RPMI7951 (cell line): ENCODE measurements around the gene PLEKHG1. TPM values are rescaled to one million over a fixed set of nuclear protein-coding genes. Genes with fewer than 3 reads are reported as not detected.

Experiments
- DNase-seq: peaks from one replicate; pipeline ENCODE4 v3.0.0-alpha.2; 2012; ENCODE audit warnings: low read depth
- total RNA-seq: library from RNA; depleted of rRNA; stranded (reverse); fragments of >200 nt; shearing (Covaris generic); gene quantifications from 2 replicates; pipeline ENCODE4 v1.2.3, GENCODE V29; 2014

PLEKHG1 gene
- total RNA-seq, 1 experiment from 2014 or later = 0.12 TPM

DNA sequence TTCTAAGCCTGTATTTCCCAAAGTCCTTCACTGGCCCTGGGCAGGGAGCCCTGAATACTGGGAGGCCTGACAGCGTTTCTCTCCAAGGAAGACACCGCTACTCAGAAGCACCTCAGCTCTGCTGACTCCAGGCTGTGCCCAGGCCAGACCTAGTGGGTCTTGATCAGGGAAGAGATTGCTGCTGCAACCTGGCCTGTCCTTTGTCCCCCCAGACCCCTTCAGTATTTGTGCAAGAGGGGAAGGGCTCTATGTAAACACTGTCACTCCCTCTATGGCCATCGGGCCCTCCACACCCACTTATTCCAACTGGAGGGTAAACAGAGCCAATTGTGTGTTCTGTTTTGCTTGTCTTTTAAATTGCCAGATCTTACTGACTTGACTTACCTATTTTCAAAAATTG lies 20.6 kb downstream of the PLEKHG1 start:
- DNase-seq = no peak

DNA sequence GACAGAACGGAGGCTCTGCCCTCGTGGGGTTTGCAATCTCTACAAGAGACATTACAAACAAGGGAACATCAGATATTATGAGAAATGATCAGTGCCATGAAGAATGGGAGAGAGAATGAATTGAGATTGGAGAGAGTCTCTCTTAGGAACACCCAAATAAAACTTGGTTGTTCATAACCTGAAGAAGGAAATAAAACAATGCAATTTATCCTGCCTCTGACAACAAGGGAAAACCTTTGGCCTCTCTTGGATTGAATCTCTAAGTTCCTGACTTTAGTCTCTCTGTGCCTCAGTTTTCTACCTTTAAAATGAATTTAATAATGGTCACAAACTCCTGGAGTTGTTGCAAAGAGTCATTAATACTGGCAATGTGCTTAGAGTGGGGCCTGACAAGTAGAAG lies 21.1 kb downstream of the PLEKHG1 start:
- DNase-seq = no peak

DNA sequence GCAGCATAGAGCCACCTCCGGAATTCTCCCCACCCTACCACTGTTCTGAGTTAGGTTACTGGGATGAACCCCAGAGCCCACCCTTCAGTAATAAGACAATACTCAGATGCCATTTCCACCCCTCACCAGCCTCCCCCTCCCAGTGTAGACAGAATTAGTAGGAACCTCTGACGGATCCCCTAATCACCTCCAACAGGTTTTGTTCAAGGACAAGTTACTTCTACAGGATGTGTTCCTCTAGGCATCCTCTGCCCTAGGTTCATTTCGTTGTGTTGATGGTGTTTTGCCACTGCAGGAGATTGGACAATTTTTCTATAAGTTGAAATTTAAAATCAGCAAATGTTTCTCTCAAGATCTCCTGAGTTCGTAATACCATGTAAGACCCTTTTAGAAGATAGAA lies 22.8 kb downstream of the PLEKHG1 start:
- no peak for DNase-seq

DNA sequence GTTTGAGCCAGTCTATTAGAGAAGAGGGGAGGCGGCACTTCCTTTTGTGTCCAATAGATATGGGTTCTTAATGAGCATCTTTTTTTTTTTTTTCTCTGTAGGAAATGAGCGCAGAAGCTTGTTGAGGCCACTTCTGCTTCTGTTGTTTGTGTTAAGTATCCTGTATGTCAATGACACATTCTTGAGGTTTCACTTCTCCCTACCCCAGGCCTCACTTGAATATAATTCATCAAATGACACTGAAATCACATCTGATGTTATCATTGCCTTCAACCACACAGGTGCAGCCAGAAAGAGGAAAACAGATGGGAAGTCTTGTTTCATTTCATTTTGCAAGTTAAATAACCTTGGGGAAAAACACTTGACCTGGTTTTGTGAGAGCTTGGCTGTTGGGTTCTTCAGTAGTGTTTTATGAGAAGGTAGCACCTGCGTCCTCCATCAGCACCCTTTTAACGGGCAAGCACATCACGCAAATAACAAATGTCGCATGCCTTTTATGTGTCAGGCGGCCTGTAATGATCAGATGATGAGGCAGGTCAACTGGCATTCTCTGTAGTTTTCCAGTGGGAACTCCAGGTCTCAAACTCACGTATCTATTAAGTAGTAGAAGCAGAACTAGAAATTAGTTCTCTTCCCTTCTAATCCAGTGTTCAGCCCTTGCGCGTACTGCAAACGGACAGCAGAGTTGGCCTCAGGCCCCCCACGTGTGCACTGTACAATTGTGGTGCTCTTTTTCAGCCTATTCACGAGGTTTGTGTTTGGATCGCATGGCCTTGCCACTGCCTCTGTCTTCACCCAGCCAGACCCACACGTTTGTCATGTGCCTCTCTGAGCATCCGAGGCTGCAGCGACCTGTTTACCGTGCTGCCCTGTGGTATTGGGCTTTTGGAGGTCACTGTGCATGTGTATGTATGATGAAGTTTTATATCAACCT lies 23.5 kb downstream of the PLEKHG1 start:
- DNase-seq = no peak

DNA sequence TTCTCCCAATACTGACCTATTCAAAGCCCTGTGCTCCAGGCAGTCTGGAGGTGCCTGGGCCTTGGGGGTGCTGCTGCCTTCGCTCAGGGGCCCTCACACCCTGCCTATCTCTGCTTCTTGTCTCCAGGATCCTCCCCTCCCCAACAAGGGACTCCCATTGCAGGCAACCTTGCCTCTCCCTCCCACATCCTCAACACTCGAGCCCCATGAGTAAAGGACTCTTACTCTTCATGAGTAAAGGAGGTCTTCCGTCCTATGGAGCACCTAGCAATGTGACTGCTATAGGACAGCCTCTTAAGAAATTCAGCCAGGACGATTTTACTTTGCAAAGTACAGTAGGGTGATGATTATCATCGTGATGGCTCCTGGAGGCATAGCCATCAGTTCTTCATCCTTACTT lies 24.5 kb downstream of the PLEKHG1 start:
- no peak for DNase-seq

DNA sequence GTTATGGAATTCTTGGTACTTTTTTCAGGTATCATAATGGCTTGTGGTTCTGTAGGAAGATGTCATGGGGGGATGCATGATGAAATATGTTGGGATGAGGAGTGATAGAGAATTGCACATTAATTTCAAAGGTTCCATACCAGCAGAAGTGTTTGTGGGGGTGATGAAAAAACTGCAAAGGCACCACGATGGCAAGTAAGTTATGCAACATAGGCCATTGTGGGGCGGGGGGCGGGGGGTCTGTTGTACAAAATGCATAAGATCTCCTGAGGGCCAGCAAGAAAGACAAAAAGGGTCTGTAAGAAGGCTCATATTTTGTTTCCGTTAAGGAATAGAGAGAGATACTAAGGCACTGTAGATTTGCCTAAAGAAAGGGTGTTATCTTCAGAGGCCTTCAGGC lies 26.2 kb downstream of the PLEKHG1 start:
- DNase-seq = no peak

DNA sequence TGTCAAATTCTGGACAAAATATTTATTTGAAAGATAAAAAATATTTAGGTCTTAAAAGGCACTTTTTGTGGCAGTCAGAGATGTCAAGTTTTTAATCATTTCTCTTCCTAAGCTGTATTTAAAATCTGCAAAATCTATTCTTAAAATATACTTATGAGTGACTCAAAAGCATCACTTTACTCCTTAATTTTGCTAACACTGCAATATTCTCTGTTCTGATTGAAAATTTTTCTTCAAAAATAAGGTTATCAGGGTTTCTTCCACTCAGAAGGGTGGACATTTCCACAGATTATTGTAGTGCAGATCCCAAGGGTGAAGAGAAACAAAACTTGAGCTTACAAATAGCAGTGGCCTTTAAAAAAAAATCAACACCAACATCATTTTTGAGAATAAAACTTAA lies 27.5 kb downstream of the PLEKHG1 start:
- no peak for DNase-seq

DNA sequence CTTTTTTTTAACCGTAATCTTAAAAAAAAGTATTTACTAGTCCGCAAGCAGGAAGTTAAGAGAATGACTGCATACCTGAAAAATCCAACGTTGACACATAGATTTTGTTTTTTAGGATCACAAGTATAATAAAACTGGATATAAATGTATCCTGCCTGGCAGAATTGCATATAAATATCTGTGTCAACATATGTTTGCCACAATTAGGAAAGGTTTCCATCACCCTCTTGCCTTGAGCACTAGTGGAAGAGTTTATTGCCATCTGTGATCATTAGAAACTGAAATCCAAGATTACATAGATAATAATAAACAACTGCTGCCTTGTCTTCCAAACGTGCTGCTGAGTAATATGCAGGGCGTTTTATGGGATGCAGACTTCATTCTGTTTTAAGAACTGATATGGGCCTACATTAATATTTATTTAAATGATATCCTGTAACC lies 27.9 kb downstream of the PLEKHG1 start:
- DNase-seq = no peak

DNA sequence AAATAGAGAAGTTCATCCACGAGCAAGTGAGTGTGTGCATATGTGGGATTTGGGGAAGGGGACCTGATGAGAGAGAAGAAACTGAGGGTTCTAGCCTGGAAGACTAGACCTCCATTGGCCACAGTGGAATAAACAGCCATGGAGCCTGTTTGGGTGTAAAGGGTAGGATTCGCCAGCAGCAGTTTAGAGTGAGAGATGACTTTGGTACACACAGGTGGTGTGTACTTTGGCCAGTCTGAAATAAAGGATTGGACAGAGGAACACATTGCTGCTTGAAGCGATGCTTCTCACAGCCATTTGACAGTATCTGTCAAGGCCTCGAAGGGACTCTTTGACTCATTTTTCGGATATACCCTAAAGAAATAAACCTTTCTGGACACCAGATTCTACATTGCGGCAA lies 29.2 kb downstream of the PLEKHG1 start:
- no peak for DNase-seq

DNA sequence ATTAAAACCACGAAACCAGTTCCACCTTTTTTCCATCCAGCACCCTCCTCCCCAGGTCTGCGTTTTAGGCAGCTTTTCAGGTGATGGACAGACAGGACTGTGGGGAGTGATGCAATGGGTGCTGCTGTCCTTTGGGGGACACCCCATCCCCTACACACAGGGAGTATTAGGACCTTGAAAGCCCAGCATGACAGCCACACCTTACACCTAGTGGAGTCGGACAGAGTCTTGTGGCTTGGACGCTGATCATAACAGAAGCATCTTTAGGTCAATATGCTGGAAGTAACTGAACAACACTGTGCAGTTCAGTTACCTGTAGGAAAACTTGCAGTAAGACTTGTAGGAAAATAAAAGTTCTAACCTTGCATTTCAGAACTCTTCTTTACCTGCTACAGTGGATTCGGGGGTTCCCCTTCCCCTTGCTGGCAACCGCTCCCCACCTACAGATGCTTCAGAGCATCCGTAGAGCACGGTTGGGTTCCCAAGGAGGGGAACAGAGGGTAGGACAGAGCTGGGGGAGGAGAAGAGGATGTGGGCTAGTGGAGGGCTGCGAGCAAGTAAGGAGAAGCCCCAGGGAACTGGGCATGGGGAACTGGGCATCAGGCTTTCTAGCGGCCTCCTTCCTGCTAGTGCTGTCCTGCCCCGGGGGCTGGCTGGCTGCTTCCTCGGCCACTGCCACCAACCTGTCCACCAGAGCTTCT lies 31.7 kb downstream of the PLEKHG1 start:
- no peak for DNase-seq

DNA sequence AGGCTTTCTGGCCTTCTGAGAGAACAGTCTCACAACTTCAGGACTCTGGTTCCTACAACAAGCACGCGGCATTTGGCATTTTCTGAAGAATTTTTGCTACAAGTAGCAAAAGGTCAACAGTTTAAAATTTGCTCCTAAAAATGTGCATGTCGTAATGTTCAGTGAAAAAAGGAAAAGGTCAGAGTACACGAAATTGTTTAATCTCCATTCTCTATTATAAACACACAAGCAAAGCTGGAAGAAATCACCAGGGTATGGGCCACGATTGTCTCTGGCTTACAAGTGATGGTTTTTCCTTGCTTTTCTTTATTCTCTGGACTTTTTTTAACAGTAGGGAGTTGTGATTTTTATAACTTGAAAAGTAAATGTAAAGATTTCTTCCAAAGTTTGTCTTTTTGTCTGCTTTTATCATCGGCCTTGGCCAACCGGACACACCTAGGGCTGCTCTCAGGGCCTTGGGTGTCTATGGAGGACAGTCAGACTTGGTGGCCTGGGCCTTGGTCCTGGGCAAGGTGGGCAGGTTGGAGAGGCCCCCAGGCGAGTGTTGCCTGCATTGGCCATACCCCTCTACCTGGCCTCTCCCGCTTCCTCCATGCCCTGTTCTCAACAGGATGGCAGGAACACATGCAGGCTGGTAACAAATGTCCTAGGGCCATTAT lies 32.4 kb downstream of the PLEKHG1 start:
- DNase-seq = no peak

DNA sequence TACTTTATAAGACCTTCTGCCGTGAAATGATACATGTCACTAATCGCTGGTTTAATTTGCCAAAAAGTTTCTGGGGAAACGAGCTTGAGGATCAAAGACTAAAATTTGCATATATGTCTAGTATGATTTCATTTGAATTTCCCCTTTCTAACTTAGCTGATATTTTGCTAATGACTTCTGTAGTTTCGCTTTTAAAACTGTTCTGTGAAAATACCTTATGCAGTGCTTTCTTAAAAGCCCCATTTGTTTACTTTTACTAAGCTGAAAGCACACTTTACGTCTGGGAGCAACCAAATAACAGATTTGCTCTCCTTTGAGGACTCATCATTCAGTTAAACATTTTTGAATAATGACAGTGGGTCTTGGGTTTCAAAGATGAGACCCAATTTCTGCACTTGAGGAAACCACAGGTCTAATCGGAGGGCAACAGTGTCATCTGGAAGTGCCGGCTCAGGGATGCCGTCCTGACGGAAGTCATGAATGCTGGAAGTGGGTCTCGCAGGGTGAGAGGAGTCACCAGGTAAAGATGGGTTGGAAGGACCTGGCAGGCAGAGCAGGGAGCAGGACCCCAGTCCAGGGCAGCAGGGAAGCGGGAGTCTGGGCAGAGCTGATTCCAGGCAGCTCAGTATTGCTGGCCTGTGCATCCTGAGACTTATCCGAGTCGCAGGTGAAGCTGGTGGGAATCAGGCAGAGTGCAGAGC lies 33.2 kb downstream of the PLEKHG1 start:
- DNase-seq = no peak

DNA sequence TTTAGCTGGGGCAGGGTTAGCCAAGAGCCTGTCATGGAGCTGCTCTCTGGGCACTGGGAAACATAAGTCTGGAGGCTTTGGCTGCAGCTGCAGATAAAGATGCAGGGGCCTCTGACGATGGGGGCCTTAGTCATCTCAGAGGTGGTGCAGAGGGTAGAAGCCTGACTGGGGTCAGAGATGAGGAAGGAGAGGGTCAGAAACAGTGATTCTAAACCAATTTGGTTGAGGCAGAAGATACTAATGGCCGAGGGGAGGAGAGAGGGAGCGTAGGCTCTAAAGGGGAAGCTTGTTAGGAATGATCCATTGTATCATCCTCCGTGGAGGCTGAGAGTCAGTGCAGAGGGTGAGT lies 33.8 kb downstream of the PLEKHG1 start:
- no peak for DNase-seq

DNA sequence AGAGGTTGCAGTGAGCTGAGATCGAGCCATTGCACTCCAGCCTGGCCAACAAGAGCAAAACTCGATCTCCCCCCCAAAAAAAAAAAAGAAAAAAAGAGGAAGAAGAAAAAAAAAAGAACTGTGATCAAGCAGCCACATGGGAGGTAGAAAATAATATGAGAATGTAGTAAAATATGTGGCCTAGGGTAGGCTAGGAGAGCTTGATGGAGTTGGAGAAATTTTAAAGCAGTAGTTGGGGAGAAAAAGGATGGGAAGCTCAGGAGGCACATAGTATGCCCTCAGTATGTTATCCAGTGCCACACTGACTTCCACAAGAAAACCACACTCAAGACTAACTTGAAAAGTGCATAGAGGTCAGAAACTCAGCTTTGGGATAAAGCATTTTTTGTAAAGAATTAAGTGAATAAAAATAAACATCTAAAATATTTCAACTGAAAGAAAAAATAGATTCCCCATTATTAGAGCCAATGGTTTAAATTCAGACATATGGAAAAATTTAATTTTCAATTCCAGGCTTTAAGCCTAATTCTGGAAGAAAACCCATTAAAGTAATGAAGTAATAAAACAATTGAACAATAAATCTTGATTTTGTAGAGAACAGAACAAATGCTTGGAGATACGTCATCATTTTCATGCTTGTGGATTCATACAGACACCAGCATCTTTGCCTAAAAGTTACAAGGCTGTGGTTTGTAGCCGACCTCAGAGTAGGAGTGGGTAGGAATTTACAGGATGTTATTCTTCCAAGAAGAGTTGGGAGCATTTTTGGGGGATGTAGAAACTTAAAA lies 34.7 kb downstream of the PLEKHG1 start:
- DNase-seq = no peak

DNA sequence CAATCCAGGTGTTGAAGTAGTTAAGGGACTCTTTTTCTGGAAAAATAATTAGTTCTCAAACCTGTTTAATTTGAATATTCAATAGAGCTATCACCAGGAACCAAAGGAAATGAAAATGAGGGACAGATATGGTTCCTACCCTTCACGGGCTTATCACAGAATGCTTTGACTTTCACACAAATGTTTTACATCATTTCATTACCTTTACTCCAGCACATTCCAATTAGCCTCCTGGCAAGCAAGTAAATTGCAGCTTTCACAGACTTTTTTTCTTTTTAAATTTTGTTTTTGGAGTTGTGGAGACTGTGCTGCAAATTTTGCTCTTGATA lies 35.2 kb downstream of the PLEKHG1 start:
- no peak for DNase-seq

DNA sequence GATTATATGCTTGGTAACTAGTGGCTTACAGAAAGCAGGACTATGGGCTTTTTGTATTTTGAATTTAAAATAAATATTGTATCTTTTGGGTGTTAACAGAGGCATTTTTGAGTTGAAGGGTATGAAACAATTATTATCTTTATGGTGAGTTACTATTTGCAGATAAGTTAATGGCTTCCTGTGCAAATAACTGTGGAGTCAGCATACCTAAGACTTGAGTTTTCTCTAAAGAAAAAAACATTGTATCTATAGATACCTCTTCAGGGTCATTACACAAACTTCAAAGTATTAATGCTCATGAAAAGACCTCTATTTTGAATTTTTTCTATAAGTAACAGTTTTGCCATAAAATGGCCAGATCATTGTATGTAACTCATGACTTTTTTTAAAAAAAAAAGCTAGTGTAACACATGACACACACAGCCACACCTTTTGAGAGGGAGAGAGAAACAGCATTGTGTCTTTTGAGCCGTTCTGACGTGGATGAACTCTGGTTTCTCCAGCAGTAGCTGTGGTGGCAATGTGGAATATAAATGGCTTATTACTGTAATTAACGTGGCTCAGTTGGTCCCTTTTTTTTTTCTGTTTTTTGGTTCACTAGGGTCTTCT lies 36.3 kb downstream of the PLEKHG1 start:
- no peak for DNase-seq

DNA sequence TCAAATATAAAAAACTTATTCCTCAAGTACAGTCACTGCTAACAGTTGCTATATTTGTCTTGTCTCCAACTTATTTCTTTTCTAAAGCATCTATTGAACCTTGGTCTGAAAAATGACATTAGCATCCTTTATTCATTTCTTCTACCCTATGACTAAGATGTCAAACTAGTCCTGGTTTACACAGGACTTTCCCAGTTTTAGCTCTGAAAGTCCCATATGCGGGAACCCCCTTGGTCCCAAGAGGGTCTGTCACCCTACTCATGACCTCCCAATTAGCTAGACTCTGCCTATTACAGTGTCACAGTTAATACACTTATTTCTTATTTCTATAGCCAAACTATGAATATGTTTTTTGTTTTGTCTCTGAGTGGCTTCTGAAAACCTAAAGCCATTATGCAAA lies 37.1 kb downstream of the PLEKHG1 start:
- no peak for DNase-seq

DNA sequence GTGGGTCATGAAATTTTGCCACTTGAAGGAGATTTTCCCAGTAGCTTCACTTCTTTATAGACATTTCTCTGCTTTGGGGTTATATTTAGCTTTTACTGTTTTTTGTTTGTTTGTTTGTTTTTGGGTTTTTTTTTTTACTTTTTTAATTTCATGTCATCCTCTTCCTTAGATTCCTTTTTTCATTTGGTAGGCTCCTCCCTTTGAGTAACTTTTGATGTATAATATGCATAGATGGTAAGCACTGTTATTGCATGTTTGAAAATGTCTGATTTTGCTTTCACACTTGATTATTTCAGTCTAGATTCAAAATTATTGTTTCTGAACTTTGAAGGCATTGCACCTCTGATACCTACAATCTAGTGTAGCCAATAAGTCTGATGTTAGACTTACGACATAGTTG lies 37.6 kb downstream of the PLEKHG1 start:
- no peak for DNase-seq

DNA sequence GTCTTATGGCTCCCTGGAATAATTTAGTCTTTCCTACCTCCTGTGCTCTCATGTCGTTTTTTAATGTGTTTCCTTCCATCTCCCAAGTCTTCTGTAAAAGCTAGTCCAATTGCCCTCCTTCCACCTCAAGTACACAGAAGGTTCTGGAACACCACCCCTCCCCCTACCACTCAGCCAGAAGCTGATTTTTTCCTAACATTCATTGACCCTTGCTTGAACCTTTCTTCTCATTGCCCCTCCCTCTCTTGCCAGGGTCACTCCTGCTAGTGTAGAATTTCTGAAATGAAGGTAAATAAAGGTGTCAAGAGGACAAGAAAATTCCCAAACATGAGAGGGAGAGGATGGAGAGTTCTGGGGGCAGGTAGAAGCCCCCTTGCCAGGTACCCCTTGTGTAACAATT lies 38.6 kb downstream of the PLEKHG1 start:
- DNase-seq = no peak

DNA sequence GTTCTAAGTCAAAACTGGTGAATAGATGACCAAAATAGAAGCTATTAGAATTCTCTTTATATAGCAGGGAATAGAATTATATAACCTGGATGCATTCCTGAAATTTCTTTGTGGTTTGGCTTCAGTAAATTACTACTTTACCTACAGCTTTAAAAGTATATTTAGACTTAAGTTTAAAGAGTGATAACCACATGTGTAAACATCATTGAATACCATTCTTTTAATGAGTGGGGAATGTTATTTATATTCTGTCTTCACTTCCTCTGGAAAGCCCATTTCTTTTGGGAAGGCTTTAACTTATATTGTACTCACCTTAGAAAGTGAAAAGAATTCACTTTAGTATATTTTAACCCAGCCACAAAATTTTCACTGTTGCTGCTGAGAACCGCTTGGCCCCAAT lies 39.1 kb downstream of the PLEKHG1 start:
- no peak for DNase-seq

DNA sequence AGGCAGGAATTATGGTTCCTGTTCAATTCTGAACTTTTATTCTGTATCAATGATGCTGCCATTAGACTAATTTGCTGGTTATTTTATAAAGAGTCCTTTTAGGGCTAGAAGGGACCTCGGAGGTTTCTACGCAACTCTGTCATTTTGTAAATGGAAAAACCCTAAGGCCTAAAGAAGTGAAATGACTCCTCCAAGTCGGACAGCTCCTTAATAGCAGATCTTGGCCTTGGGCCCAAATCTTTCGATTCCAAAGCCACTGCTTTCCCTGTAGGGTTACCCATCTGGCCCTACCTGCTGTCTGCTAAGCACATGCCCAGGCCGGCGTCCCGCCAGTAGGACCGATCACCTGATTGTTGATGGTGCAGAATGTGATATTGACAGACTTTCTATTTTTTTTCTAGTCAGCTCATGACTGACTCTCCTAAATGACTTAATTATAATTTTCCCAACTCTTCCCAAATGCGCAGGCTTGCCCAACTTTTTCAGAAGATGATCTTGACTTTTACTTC lies 40.2 kb downstream of the PLEKHG1 start:
- DNase-seq = no peak
